NCI-H460 (cell line): Measurements from ENCODE around the gene CRELD1. TPM values are rescaled to one million over a fixed set of nuclear protein-coding genes. Genes with fewer than 3 reads are reported as not detected.
"Not testable (repeated sequence)": the region's sequence is repeated elsewhere in the genome, so short reads cannot be mapped to it uniquely, and the experiment has no call there.

Experiments used
- DNase-seq: peaks from one replicate; pipeline ENCODE4 v3.0.0-alpha.2; 2016; ENCODE audit warnings: low read depth; ENCODE audit errors: extremely low read depth
- total RNA-seq: library from RNA; depleted of rRNA; stranded (reverse); fragments of >200 nt; shearing (Covaris generic); gene quantifications from 2 replicates; pipeline ENCODE4 v1.2.3, GENCODE V29; 2014

The CRELD1 gene
- total RNA-seq, 1 experiment from 2014 or later: 13.6 TPM

GRCh38 chr3:9932843-9933560 is 632 bp upstream of the CRELD1 start:
- no peak for DNase-seq

DNA sequence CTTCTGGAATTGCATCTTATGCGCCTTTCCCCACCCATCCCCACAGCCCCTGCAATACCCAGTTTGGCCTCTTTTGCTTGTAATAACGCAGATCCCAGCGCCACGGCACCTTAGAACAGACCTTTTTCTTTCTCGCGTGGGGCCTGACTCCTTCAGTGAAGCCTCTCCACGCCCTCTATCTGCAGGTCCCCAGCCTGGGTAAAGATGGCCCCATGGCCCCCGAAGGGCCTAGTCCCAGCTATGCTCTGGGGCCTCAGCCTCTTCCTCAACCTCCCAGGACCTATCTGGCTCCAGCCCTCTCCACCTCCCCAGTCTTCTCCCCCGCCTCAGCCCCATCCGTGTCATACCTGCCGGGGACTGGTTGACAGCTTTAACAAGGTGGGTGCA is 594 bp downstream of the CRELD1 start:
- DNase-seq: no peak

DNA sequence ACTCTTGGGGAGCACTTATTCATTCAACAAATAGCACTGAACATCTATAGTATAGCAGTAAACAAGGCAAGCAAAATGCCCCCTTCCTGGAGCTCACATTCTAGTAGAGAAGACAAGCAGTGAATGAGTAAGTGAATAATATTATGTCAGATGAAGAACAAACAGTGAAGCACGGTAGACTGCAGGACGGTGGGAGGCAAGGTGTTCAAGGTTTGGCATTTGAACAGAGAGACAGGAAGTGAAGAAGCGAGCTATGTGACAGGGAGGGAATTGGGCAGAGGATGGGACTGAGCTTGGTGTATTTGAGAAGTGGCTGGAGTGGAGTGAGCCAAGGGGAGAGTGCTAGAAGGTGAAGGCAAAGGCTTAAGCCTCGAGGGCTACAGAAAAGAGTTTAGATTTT is 1.4 kb downstream of the CRELD1 start:
- DNase-seq: no peak

GRCh38 chr3:9935966-9936510 is 2.4 kb downstream of the CRELD1 start:
- DNase-seq: no peak

- no peak for DNase-seq
Measured at GRCh38 chr3:9937486-9938238, 4.0 kb downstream of the CRELD1 start.

DNA sequence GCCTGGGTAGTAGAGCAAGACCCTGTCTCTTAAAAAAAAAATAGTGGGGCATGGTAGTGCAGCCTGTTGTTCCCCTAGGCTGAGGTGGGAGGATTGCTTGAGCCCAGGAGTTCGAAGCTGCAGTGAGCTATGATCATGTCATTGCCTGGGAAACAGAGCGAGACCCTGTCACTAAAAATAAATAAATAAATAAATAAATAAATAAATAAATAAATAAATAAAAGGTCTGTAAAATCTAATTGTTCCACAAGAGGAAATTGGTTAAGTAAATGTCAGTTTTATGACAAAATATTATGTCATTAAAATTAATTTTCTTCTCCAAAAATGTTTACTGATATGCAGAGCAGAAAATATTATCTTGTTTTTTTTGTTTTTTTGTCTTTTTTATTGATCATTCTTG is 5.3 kb downstream of the CRELD1 start:
- no peak for DNase-seq

- DNase-seq: not testable (repeated sequence)
Measured at GRCh38 chr3:9939906-9940305, 6.3 kb downstream of the CRELD1 start.

DNA sequence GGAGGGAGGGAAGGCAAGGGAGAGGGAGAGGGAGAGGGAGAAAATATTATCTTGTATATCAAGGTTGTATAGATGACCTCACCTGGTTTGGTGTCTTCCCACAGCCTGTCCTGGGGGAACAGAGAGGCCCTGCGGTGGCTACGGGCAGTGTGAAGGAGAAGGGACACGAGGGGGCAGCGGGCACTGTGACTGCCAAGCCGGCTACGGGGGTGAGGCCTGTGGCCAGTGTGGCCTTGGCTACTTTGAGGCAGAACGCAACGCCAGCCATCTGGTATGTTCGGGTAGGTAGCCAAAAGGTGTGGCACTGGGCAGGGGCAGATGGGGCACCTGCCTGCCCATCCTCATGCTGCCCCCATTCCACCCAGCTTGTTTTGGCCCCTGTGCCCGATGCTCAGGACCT is 7.1 kb downstream of the CRELD1 start:
- DNase-seq: no peak

DNA sequence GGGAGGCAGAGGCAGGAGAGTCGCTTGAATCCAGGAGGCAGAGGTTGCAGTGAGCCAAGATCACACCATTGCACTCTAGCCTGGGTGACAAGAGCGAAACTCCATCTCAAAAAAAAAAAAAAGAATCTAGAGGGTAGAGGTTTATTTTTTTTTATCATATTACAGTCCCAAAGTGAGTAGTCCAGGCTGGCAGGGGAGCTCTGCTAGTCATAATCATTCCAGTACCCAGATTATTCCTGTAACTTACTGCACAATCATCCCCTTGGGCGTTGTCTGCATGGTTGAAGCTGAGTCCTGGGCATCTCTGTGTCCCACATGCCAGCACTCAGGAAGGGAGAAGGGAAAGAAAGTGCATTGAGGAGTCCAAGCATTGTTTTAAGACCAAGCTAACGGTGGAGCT is 8.5 kb downstream of the CRELD1 start:
- DNase-seq: no peak

- DNase-seq: no peak
Measured at GRCh38 chr3:9942934-9943690, 9.5 kb downstream of the CRELD1 start.

DNA sequence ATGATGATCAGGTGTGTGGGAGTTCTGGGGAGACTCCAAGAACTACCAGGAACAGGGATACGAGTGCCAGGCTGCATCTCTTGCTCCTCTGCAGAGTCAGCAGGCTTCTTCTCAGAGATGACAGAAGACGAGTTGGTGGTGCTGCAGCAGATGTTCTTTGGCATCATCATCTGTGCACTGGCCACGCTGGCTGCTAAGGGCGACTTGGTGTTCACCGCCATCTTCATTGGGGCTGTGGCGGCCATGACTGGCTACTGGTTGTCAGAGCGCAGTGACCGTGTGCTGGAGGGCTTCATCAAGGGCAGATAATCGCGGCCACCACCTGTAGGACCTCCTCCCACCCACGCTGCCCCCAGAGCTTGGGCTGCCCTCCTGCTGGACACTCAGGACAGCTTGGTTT is 10.6 kb downstream of the CRELD1 start:
- no peak for DNase-seq

GRCh38 chr3:9945358-9945757 is 11.7 kb downstream of the CRELD1 start:
- no peak for DNase-seq

DNA sequence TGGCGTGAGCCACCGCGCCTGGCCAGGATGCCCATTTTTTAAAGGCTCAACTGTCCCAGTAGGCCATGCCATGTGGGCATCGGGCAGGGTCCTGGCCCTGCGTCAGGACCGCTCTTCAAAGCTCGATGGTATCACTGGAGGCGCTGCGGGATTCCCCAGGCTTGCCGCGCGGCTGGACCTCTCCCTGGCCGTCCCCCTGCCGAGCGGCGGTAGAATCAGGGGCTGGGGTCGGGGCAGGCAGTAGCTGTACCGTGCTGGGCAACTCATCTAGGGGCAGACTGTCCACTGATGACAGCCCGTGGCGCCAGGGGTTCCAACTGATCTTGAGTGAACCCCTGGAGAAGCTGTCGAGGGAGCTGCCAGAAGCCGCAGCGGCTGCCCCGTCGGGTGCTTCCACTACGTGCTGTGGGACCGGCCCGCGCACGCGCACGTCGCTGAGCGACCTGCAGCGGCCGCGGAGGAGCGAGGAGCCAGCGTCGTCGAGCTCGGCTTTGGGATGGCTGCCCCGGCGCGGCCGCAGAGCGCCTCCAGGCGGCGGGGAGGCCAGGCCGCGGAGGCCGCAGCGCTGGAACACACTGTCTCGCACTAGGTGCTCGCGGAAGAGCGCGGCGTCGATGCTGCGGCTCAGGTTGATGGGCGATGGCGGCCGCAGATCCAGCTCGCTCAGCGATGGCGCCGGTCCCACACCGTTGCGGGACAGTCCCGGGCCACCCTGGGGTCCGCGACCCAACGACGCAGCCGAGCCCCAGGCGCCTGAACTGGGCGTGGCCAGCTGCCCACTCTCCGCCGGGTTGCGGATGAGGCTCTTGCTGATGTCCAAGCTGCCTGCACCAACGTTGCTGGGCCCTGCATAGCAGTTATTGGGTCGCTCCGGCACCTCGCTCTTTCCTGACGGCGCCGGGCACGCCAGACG is 12.7 kb downstream of the CRELD1 start:
- DNase-seq: peak; percentile 83

DNA sequence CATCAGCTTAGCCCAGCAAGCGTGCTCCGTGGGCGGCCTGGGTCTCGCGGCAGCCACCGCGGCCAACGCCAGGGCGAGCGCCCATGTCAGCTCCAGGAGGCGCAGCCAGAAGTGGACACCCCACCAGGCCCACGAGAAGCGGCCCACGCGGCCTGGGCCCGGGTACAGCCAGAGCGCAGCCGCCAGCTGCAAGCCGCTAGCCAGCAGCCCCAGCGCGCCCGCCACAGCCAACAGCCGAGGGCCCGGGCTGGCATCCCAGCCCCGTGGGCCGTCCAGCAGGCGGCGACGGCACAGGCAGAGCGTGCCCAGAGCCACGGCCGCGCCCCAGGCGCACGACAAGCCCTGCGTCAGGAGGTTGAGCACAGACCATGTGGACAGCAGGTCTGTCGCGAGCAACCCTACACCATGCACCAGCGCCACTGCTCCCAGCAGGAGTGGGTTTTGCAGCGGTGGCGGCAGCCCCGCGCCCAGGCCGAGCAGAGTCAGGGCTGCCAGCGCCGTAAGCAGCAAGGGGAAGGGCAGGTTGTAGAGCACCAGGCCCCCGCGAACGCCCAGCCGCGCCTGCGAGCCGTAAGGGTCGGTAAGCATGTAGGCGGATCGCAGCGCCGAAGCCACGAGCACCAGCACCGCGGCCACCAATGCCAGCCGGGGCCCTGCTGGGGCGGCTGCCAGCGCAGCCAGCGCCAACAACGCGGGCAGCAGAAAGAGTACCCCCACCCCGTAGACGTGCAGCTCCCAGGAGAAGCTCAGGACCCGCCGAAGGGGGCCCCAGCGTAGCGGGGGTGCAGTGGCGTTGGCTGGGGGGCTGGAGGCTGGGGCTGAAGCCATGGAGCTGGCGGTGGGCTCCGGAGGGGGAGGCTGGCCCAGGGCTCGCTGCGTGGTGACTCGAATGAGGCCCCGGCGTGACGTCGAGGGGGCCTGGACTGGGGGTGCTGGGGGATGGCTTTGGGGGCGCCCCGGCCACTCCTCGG is 13.7 kb downstream of the CRELD1 start:
- peak; percentile 68 for DNase-seq

DNA sequence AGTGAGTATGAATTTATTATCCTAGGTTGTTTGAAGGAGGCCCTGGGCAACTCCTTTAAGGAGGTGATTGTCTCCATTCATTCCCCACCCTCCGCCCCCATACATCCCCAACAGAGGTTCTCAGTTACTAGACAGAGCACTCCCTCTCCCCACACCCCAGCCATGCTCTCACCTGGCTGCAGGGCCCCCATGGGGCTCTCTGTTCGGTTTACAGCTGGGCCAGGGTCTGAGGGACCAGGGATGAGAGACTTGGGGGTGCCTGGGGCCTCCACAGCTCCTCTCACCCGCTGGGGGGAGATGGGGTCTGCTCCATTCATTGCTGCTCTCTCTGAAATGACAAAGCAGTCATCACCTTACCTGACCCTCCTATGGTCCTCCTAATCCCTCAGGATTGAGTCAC is 15.0 kb downstream of the CRELD1 start:
- DNase-seq: no peak

GRCh38 chr3:9949115-9949514 is 15.5 kb downstream of the CRELD1 start:
- DNase-seq: no peak

GRCh38 chr3:9949626-9950025 is 16.0 kb downstream of the CRELD1 start:
- no peak for DNase-seq

DNA sequence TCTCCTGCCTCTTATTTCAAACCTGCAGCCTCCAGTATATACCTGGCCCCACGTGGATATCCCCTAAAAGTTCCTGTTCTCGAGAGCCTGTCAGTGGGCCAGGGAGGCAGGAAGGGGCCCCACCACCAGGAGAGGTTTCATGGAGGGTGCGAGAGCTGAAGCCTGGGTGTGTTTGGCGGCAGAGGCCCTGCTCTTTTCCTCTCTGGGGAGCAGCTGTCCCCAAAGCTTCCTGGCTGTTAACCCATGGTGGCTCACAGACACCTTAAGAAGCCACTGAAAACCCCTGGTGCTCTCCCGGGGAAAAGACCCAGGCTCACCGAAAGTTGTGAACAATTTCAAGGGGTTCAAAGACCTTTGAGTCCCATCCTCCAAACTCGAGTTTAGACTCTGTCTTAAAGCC is 17.5 kb downstream of the CRELD1 start:
- DNase-seq: no peak

- DNase-seq: no peak
Measured at GRCh38 chr3:9951598-9951961, 17.9 kb downstream of the CRELD1 start.
